Esophagus squamous epithelium (tissue), 5 donors: ENCODE measurements around the gene NSG2. TPM values are rescaled to one million over a fixed set of nuclear protein-coding genes. Genes with fewer than 3 reads are reported as not detected.

Experiments used
- DNase-seq: peaks from one replicate; lab custom pipeline; 2025; lab: John Stamatoyannopoulos, UW
- H3K27ac ChIP-seq, 4 donors: fragments of 200-600 bp; sonication (generic); one replicate each; pipeline ENCODE4 v1.5.1; 2016 to 2019; ENCODE audit warnings: mild to moderate bottlenecking in 1 of 4
- H3K27me3 ChIP-seq, 4 donors: fragments of 200-600 bp; sonication (generic); 1 replicate in 3 of 4; 2 replicates in 1 of 4; pipeline versions ENCODE4 v1.5.1 to v1.6.0; 2017 to 2021; ENCODE audit warnings: antibody characterized with exemption in 1 of 4
- H3K36me3 ChIP-seq, 3 donors: fragments of 200-600 bp; sonication (generic); one replicate each; pipeline ENCODE4 v1.5.1; 2016 to 2019
- H3K4me1 ChIP-seq, 3 donors: fragments of 200-600 bp; sonication (generic); one replicate each; pipeline ENCODE4 v1.5.1; 2017 to 2019
- H3K4me3 ChIP-seq, 4 donors: fragments of 200-600 bp; sonication (generic); 1 replicate in 3 of 4; 2 replicates in 1 of 4; pipeline ENCODE4 v1.5.1; 2016 to 2019; ENCODE audit warnings: mild to moderate bottlenecking in 2 of 4, moderate library complexity in 1 of 4
- H3K9me3 ChIP-seq, 3 donors: fragments of 200-600 bp; sonication (generic); one replicate each; pipeline ENCODE4 v1.5.1; 2016 to 2019
- POLR2A ChIP-seq, 4 donors: fragments of 450-650 bp; IDR thresholded peaks; one replicate each; pipeline ENCODE4 v1.6.1; 2017; ENCODE audit warnings: antibody characterized with exemption in 4 of 4, mild to moderate bottlenecking in 4 of 4, moderate library complexity in 3 of 4
- WGBS, 2 donors: methylation state at CpG; one replicate each; pipeline ENCODE4 v1.1.5; 2018; 5-methylcytosine and 5-hydroxymethylcytosine counted together
- intact Hi-C: fragments of 100-400 bp; cut with DNase I; formaldehyde crosslinking; loops from one replicate; pipeline ENCODE4 v1.15.0; 2022
- total RNA-seq, 4 donors: library from RNA; depleted of rRNA; stranded (reverse); fragments of >200 nt; gene quantifications; one replicate each; pipeline ENCODE4 v1.1.0, GENCODE V29; 2016
- TF ChIP-seq, protein P1 (sequence below), 6 experiments: fragments of 450-650 bp in 4 of 6; fragments of 200-600 bp in 2 of 6; sonication (generic) in 2 of 6; IDR thresholded peaks; one replicate each; pipeline ENCODE4 v1.5.1; 2016 to 2019; ENCODE audit warnings: antibody characterized with exemption in 6 of 6, mild to moderate bottlenecking in 4 of 6, moderate library complexity in 4 of 6
- donor health status: DM: yes; HTN: yes; CAD: no.

The NSG2 gene
- total RNA-seq, 4 donors from 2014 or later: not detected

DNA sequence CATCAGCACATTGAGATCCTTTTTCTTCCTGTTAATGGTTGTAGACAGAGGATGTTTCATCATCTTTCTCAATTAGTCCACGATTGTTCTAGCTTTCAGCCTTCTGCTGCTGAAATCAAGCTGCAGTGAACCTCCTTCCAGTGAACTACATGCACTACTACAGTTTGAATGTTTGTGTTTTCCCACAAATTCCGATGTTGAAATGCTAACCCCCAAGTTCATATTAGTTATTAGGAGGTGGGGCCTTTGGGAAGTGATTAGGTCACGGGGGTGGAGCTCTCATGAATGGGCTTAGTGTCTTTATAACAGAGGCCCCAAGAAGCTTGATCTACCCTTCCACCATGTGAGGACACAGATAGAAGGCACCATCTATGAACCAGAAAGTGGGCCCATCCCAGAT, 32.9 kb downstream of the NSG2 start:
- H3K4me1 ChIP-seq: no peaks in the 10 kb centered on the region
- H3K4me3 ChIP-seq: no peak overlapping the region
- intact Hi-C loops: no loop called here
- no peaks in the 10 kb centered on the region for H3K9me3 ChIP-seq
- H3K27ac ChIP-seq: no peak overlapping the region
- H3K27me3 ChIP-seq: peaks cover 0 to 15% (median 0%) of the 10 kb centered on the region in 4 donors
- WGBS, 2 donors: 66 to 67% methylated on average over 3 of the region's 3 CpGs
- TF ChIP-seq, protein P1, sequence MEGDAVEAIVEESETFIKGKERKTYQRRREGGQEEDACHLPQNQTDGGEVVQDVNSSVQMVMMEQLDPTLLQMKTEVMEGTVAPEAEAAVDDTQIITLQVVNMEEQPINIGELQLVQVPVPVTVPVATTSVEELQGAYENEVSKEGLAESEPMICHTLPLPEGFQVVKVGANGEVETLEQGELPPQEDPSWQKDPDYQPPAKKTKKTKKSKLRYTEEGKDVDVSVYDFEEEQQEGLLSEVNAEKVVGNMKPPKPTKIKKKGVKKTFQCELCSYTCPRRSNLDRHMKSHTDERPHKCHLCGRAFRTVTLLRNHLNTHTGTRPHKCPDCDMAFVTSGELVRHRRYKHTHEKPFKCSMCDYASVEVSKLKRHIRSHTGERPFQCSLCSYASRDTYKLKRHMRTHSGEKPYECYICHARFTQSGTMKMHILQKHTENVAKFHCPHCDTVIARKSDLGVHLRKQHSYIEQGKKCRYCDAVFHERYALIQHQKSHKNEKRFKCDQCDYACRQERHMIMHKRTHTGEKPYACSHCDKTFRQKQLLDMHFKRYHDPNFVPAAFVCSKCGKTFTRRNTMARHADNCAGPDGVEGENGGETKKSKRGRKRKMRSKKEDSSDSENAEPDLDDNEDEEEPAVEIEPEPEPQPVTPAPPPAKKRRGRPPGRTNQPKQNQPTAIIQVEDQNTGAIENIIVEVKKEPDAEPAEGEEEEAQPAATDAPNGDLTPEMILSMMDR (IDR thresholded peaks at IDR 0.05): no peak
- no peak for TF ChIP-seq POLR2A (IDR thresholded peaks at IDR 0.05)
- no peaks in the 10 kb centered on the region for H3K36me3 ChIP-seq
- DNase-seq: no peak

DNA sequence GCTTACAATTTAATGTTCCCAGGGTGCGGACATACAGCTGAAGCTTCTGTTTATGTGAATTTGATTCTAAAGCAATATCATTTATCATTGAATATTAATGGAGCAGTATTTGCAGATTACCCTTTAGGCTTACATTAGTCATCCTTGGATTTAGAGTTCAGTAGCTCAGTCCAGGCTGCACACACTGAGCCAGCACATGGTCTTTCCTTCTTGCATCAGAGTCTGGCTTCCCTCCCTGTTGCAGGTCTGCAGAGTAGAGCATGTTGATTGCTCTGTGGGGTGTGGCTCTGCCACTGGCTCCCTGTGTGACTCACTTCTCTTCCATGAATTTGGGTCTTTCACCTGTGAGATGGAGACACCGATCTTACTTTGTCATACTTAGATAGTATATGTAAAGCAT, 36.8 kb downstream of the NSG2 start:
- H3K4me3 ChIP-seq: no peak overlapping the region
- DNase-seq: no peak
- H3K27ac ChIP-seq: no peak overlapping the region
- intact Hi-C loops: no loop called here
- H3K36me3 ChIP-seq: no peaks in the 10 kb centered on the region
- TF ChIP-seq POLR2A (IDR thresholded peaks at IDR 0.05): no peak
- TF ChIP-seq, protein P1 (IDR thresholded peaks at IDR 0.05): no peak
- 47 to 48% methylated on average over 2 of the region's 2 CpGs for WGBS, 2 donors
- H3K9me3 ChIP-seq: no peaks in the 10 kb centered on the region
- no peaks in the 10 kb centered on the region for H3K4me1 ChIP-seq
- H3K27me3 ChIP-seq: peaks cover 0 to 22% (median 0%) of the 10 kb centered on the region in 4 donors

DNA sequence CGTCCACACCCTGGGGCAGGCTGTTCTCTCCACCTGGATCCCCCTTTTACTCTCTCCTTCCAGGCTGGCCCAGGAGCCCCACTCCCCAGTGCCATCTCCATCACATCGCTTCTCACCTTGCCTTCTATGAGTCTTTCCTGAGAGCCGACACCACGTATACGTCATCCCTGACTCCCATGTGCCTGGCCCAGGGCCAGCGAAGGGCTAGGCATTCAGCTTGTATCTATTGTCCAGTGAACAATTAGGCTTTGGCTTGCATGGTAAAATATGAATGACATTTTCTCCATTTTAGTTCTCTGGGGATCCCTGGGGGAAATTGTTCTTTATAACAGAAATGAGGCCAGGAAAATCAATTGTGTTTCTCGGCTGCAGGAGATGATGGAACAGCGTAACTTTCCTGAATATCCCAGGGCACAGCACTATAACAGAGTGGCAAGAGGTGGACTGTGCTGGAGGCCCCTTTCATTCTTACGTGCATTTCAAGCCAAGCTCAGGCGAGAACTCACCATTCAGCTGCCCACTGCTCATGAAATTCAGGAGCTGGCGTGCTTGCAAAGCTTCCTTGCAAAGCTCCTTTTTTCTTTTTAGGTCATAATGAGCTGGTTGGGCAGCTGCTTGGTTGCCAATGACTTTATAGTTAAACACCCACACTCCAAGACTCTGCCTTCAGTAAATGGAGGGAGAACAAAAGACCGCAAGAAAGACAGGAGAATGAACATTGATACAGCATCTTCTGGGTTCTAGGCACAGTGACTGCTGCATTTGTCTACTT, 37.7 kb downstream of the NSG2 start:
- TF ChIP-seq, protein P1 (IDR thresholded peaks at IDR 0.05): no peak
- TF ChIP-seq POLR2A (IDR thresholded peaks at IDR 0.05): no peak
- Histone ChIP-seq H3K36me3 (no peaks in the 10 kb centered on the region), H3K27me3 (peaks cover 0 to 24% (median 0%) of the 10 kb centered on the region in 4 donors), H3K4me3 (no peak overlapping the region), H3K9me3 (no peaks in the 10 kb centered on the region), H3K27ac (no peak overlapping the region), H3K4me1 (no peaks in the 10 kb centered on the region)
- intact Hi-C loops: no loop called here
- 65 to 82% methylated on average over 8 to 12 of the region's 12 CpGs for WGBS, 2 donors
- no peak for DNase-seq

DNA sequence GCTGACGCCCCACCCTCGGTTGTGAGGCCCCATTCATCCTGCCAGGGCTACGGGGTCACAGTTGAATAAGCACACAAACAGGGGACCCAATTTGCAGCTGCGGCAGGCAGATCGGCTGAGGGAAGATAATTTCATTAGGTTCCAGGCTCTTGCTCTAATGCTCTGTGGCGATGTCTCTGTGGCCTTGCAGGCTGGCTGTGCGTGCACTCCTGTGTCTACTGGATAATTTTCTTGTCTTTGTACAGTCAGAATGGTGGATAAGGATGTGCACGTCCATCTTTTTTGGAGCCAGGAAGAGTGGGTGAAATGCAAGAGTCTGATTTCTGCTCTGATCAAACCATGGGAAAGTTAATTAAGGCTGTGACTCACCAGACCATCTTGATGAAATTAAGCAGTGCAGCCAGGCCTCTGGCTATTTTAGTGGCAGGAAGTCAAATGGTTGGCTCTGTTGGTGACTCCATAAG, 39.2 kb downstream of the NSG2 start:
- H3K4me3 ChIP-seq: no peak overlapping the region
- TF ChIP-seq POLR2A (IDR thresholded peaks at IDR 0.05): no peak
- DNase-seq: no peak
- H3K36me3 ChIP-seq: no peaks in the 10 kb centered on the region
- H3K4me1 ChIP-seq: no peaks in the 10 kb centered on the region
- intact Hi-C loops: no loop called here
- H3K9me3 ChIP-seq: no peaks in the 10 kb centered on the region
- 76 to 81% methylated on average over 5 to 6 of the region's 8 CpGs for WGBS, 2 donors
- peaks cover 0 to 31% (median 0%) of the 10 kb centered on the region in 4 donors for H3K27me3 ChIP-seq
- H3K27ac ChIP-seq: no peak overlapping the region

DNA sequence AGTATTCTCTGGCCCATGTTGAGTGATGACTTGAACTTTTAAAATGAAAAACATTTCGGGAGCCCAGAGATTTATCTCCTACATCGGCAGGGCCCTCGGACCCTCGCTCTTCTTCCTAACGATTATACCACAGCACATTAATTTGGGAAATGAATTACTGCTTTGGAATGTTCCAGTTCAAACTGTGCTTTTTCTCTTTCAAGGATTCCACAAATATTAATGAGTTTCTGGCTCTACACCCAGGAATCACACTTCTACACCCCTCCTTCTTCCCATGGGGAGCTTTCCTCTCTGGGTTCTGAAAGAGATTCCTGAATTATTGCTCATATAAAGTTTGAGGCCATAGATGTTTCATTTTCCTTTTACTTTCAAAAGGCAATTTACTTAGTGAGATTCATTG, 41.2 kb downstream of the NSG2 start:
- DNase-seq: no peak
- Histone ChIP-seq H3K36me3 (no peaks in the 10 kb centered on the region), H3K27ac (no peak overlapping the region), H3K4me1 (peaks cover 0 to 10% (median 0%) of the 10 kb centered on the region in 3 donors), H3K9me3 (no peaks in the 10 kb centered on the region), H3K27me3 (peaks cover 0 to 41% (median 0%) of the 10 kb centered on the region in 4 donors), H3K4me3 (no peak overlapping the region)
- TF ChIP-seq, protein P1 (IDR thresholded peaks at IDR 0.05): no peak
- no peak for TF ChIP-seq POLR2A (IDR thresholded peaks at IDR 0.05)
- 90 to 97% methylated on average over 5 of the region's 5 CpGs for WGBS, 2 donors
- intact Hi-C loops: no loop called here
